ENCODE data around the gene TIAM1.
A peak's percentile ranks its signal among the peaks of the same experiment; 100 is the strongest.

TIAM1 gene

DNA sequence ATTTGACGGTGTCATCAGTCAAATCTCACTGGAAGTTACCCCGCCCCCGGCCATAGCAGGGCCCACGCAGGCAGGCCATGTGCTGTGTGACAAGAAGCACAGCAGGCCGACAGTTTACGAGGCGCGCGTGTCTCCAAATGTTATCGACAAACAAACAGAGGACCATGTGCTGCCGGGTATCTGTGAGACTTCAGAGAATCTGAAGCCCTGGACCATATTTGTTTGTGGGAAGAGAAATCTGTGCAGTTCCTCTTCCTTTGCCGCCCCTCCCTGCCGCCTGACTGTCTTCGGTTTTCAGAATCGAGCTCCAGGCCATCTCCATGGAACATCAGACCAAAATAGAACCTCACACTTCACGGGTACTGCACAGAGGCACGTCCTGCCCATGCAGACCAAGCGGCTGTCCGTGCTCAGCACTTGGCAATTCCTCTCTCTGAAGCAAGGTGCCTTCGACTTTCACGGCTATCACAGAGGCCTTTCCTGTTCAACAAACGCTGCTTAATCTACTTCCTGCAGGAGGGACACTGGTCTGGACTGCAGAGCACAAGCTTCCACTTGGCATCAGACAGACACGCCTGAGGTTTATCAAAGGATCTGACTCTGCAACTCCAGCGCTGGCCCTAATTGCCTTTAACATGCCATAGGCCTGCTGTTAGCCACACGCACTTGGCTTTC, 170.0 kb downstream of the TIAM1 start:
- peak; percentile 35 for DNase-seq (ENCODE audit: low spot score)

DNA sequence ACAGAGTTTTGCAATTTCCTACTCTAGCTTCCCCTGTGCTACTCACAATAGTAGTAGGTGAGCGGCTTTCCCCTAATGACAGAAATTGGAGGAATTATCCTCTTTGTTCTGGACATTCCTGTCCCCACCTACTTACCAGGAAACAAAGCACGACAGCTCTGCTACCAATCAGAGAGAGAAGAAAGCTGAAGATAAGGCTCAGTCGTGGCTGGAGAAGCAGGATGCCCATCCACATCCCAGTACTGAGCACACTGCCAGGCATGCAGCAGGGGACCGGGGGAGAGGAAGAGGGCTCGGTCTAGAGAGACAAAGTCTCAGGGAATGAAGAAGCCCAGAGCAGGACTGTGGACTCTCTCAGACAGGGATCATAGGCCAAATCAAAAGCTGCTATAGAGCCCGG, 171.7 kb downstream of the TIAM1 start:
- DNase-seq (ENCODE audit: low spot score), result no peak

DNA sequence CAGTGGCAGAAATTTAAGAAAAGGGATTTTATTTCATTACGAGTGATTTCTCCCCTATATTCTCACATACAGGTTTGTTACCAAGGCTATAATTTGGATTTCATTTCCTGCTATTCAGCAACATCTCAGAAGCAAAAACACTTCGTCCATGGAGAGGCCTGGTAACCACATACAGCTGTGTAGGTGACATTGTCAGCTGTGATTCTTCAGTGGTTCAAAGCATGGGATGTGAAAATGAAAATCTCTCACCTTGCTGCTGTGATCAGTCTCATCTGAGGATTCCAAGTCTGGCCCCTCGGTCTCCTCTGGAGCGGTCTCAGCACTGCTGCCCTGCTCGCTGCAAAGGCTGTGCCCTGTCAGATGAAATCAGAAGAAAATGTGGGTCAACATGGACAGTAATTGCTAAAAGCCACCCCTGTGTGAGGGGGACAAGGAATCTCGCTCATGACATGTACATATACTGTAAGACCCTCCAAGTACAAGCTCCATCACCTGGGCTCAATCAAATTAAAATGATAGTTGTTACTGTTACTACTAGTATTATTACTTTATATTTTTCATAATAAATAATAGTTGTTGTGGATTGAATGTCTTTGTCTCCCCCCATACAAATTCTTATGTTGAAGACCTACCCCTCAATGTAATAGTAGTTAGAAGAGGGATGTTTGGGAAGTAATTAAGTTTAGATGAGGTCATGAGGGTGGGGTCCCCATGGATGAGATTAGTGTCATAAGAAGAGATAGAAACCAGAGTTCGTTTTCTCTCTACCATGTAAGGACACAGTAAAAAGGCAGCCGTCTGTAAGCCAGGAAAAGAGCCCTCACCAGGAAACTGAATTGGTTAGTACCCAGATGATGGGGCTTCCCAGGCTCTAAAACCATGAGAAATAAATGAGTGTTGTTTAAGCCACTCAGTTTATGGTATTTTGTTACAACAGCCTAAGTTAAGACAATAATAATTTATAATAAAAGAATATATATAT, 179.1 kb downstream of the TIAM1 start:
- DNase-seq (ENCODE audit: low spot score), result no peak

DNA sequence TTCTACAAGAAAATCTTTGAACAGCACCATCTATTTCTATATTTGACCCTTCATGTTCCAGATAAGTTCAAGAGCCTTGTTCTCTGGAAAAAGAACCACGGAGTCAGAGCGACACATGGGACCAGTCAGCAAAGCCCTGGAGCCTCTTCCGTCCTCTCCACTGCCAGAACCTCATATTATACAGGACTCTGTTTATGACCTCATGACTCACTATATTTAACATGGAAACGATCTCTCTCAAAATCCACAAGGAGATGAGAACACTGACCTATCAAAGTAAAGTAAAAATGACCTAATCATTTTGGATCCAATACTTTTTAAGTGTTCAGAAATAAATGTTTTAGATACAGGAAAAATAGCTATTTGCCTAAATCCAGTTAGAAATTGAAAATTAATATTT, 181.2 kb downstream of the TIAM1 start:
- no peak for DNase-seq (ENCODE audit: low spot score)

DNA sequence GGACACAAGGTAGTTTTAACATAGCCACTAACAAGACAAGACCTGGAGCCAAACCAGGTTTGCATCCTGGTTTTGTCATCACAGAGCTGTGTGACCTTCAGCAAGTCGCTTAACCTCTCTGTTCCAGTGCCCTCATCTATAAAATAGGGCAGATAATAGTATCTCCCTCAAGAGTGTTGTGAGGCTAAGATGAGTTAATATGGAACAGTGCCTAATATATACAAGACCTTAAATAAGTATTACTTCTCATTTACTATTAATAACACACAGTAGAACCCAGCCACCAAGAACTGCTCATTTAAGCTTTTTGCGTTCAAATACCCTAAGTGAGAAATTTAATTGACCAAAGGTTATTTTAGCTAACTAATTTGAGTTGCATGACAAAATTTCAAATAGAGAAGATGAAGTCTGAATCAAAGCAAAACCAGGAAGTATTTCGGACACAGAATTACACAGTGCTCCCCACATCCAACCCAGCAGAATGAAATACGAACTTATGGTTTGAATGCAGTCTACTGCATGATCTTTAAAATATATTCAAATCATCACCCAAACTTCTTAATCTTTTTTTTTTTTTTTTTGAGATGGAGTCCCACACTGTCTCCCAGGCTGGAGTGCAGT, 181.9 kb downstream of the TIAM1 start:
- DNase-seq (ENCODE audit: low spot score), result no peak

DNA sequence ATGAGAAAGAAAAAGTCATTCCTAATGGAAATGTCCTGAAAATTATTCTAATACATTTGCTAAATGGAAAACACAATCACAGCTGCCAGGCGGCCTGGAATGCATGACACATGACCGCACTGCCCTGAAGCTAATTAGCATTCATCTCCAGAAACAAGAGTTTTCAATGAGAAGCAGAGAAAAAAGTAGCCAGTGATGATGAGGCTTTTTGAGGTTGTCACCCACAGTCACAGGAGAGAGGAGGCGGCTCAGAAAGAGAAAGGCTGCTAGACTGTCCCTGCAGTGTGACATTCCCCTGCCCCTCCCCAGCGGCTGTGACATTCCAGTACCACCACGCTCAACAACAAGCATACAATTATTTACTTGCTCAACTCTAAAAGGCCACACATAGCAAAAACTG, 182.9 kb downstream of the TIAM1 start:
- DNase-seq (ENCODE audit: low spot score), result no peak

DNA sequence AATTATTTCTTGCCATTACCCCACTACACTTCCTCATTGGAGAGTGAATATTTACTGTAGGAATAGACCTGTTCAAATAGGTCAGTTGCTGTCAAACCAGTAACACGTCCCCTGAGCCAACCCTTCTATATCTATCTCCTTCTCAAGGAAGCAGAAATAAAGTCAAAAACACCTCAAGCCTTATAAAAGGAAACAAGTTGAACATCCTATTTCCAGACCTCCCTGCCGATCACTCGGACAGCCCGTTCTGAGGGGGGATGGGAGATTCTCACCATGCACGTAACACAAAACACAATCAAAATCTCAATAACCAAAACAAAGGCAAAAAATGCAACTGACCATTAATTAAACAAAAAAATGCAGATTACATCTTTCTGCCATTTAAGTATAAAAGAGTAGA, 184.3 kb downstream of the TIAM1 start:
- no peak for DNase-seq (ENCODE audit: low spot score)

DNA sequence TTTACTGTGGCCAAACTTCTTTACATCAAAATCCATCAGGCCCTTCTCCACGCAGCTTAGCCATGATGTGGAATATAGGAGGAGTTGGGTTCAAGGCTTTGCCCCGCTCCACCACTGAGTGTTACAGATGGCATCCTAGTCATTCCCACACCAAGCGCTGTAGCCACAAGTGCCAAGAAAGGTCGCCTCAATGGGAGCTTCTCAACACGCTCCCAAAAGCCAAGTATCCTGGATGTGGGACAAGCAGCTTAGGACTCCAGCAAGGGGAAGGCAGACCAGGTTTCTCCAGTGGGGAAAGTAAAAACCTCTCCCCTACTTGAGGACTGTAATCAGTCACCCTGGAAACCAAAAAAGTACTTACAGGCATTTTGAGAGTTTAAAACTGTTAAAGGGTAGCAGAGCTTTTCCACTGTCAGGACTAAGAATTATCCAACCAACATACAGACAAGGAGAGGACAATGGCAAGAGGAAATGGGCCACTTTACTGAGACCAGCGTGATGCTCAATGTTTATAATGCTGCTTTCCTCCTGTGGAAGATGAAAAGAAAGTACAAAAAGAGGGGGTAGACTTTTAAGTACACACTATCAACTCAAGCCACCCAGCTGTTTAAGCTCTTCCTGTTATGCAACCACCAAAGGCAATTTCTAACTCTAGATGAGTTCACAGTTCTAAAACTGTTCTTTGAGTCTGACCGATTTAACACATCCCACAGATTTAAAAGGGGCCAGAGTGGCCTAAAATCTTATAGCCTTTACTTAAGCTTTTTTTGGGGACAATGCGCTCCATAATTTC, 185.1 kb downstream of the TIAM1 start:
- DNase-seq (ENCODE audit: low spot score), result peak; percentile 50

DNA sequence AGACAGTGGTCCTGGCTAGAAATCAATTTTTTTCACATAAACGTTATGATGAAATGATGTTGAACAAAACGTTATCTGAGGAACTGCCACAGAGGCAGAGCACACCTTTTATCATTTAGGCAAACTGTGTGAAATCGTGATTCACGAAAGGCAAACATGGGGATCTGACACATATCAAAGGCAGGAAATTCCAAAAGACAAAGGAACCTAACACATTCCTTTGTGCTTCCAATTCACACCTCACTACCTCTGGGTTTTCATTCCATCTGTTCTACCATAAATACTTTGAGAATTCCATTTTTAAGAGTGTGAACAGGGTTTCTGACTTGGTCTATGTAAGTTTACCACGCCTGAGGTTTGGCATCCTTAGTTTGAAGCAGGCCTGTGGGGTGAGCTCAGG, 186.3 kb downstream of the TIAM1 start:
- no peak for DNase-seq (ENCODE audit: low spot score)

DNA sequence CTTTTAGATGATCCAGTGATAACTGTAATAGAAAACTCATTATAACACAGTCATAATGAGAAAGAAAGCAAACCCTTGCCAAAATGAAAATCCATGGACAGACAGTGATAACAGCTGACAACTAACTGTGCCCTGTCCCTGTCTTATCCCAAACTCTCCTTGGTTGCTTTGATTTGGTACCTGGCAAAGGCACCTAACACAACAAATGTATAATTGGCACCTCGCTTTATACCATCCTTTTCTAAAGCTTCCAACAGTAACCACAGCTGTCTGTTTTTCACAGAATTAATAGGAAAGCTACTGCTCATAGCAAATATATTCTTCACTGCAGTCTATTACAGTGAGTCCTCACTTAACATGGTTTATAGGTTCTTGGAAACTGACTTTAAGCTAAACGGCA, 187.4 kb downstream of the TIAM1 start:
- DNase-seq (ENCODE audit: low spot score), result no peak

DNA sequence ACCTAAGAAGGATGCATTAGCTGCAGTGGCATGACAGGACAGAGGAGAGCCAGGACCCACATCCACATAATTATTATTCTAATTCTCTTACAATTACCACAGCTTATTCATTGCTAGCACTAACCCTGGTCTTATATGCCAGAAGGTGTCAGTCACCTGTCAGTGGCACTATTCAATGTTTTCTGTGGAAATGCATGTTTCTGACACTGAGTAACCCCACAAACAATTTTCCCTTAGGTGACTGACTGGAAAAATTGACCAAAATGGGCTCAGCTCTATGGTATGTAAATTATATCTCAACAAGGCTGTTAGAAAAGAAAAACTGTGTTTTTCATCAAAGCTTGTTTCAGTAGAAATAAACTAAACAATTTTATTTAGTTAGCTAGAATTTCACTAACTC, 187.9 kb downstream of the TIAM1 start:
- no peak for DNase-seq (ENCODE audit: low spot score)

DNA sequence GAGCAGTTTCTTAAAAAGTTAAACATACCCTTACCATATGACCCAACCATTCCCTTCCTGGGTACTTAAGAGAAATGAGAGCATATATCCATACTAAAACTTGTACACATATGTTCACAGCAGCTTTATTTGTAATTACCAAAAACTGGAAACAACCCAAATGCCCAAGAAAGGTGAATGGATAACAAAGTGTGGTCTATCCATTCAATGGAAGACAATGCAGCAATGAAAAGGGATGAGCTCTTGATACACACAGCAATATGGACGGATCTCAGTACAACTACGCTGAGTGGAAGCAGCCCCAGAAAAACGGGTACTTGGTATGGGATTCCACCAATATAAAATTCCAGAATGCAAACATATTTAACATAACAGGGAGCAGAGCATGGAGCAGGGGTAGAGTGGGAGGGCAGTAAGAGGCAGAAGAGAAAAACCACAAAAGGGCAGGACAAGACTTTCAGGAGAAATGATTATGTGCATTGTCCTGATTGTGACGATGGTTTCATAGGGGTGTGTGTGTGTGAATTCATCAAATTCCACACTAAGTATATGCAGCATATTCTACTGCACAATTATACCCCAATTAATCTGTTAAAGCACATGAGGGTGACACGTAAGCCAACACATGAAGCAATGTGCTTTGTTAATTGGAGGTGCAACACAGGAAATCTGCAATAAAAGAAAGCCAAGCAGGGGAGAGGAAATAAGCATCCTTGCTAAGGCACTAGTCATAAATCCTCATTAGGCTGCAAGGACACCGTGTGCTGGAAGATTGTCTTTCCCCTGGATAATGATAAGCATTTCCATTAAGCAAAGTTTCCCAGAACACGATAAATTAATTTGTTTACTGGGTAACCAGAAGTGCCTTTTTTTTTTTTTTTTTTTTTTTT, 192.7 kb downstream of the TIAM1 start:
- no peak for DNase-seq (ENCODE audit: low spot score)

DNA sequence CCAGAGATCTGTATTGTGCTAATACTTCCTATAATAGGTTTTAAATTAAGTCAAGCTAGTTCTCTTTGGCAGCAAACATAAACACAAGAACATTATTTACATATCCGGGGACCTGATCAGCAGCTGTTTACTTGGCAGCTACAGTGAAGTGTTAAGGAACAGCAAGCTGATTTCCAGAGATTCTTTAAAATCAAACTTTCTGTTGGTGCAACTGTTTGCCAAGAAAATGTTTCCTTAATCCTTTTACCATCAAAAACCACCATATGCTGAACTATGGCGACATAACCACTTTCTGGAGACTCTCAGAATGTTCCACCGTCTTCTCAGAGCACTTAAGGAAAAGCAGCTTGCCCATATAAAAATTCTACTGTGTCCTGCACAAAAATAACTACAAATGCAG, 198.8 kb downstream of the TIAM1 start:
- DNase-seq (ENCODE audit: low spot score), result no peak

DNA sequence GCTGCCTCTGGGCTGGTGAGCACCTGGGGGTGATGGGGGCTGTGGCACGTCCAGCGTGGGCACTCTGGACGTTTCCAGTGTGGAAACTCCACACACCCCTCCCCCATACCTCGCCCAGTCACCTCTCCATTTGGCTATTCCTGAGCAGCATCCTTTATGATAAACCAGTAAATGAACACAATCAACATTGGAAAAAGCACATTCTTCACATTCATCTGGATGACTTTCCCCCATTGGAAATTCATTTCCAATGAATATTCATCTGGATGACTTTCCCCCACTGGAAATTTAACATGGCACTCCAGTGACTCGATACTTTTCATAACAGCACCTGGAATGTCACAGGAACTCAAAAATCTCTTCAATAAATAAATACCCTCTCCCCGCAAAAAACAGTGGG, 201.0 kb downstream of the TIAM1 start:
- no peak for DNase-seq (ENCODE audit: low spot score)

DNA sequence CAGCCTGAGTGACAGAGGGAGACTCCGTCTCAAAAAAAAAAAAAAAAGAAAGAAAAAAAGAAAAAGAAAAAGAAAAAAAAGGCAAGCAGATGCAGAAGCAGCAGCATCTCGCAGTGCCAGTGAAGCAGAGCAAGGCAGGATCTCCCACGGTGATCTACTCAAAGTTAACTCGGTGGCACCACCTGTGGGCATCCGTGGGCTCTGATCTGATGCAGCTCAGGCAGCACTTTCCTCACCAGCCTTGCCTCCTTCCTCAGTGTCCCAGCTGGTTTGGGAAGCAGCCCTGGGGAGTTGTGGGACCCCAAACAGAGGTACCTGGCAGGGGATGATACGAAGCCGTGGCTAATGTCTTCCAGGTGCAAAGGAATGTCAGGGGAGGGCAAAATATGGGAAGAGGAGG, 201.5 kb downstream of the TIAM1 start:
- DNase-seq (ENCODE audit: low spot score), result peak; percentile 42

DNA sequence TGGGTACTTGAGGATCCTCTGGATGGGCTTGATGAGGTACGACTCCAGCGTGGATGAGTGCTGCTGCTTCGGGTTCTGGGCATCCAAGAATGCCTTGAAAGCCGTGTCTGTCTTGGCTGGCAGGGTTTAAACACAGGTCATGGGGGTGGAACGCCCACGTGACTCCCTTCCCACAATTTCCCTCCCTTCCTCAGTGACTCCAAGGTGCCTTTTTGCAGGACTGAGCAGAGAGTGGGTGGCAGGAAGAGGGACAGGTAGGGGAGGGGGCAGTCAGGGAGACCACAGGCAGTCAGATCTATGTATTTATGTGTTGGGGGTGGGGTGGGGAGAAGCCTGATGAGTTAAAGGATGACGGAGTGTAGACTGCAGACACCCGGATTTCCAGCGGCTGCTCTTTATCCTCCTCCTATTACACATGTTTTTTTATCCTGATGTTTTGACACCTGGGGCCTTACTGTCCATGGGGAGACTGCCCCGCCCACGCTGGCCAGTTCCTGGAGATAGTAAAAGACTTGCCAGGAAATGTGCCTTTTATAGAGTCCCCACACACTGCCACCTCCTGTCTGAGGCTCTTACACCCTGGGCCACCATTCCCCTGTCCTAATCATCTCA, 202.6 kb downstream of the TIAM1 start:
- DNase-seq (ENCODE audit: low spot score), result no peak

DNA sequence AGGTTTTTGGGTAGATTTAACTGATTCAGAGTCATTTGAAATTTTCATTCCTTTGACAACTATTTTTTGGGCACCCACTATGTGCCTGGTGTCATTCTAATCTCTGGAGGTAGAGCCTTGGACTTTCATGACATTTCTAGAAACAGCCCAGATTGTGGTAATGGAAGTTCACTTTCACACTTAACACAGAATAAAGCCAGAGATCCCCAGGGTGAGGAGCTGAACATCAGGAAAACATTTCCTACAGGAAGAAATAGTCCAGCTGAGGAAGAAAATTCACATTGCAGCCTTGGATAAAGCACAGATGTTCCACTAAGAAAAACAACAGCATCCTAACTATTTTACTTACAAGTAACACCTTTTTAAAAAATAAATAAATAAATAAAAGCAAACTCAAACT, 203.4 kb downstream of the TIAM1 start:
- no peak for DNase-seq (ENCODE audit: low spot score)

DNA sequence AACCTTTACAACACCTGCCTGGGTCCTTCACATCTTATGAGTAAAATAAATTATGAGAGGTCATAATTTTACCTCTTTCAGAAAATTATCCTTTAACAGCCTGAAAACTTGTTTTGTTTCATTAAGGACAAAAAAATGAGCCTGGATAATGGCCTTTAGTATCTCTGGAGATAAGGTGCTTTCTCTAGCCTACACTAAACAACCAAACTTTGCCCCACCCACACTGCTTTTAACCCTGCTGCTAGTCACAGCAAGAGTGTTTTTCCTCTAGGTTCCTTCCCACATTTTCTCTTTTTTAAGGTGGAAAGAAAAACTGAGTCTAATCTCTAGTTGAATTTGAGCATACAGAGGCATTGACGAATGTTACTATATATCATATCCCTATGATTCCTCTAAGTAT, 204.0 kb downstream of the TIAM1 start:
- no peak for DNase-seq (ENCODE audit: low spot score)

DNA sequence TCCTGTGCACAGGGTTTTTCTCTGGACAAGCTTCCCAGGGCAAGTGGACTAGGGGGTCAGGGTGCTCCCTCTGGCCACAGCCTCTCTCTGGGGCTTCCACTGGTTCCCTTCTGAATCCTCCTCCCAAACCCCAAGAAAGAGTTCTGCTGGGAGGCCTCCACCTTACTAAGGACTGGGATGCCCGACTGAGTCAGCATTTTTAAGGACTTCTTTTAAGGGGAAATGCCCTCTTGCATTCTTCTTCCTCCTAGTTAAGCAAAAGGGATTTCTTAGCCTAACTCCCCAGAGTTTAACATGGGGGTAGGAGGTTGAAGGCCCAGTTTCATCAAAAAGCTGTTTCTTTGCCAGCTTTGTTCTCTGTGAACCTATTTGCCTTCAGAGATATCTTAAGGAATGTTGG, 206.1 kb downstream of the TIAM1 start:
- DNase-seq (ENCODE audit: low spot score), result no peak

DNA sequence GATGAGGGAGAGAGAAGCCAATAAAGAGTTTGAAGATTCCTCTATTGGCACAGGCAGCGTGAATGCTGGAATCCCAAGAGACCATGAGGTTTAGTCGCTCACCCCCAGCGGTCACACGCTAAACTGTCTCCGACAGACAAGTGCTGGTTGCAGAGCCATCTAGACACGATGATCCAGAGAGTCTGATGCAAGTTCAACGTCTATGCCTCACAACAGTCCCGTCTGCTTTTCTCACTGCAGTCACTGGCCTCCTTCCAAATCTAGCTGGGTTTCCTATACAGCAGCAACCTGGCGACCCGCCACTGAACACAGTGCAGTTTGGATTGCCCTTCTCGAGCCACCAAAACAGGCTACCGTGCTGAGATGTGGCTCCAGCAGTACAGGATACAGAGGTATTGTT, 207.2 kb downstream of the TIAM1 start:
- DNase-seq (ENCODE audit: low spot score), result no peak

Data from CD4-positive, alpha-beta T cell treated with Interleukin-6 at 100 ng/mL for 8 hours (primary cell).